Left cardiac atrium (tissue), 4 donors: Measurements from ENCODE around the gene NHLRC4. TPM values are rescaled to one million over a fixed set of nuclear protein-coding genes. Genes with fewer than 3 reads are reported as not detected.

Experiments used
- ATAC-seq, 2 donors: fragments of 200-7000 bp; cut with Tn5 transposase; one replicate each; pipeline ENCODE4 v1.9.1; 2020; ENCODE audit warnings: mild to moderate bottlenecking in 2 of 2, moderate library complexity in 2 of 2
- DNase-seq: peaks from one replicate; pipeline ENCODE4 v3.0.0-alpha.2; 2020
- intact Hi-C, 2 donors: fragments of 100-400 bp; cut with DNase I; formaldehyde crosslinking; loops; one replicate each; pipeline versions ENCODE4 v1.14.1 to v1.15.1; 2022 to 2023
- long read RNA-seq: library from polyadenylated mRNA; unstranded; transcript quantifications from one replicate; pipeline ENCODE4 v2.0.0, GENCODE V29; 2021
- total RNA-seq, 2 donors: library from RNA; stranded (reverse); fragmentation: NEBNext Ultra II Directional; extraction: Animal tissue kit (Norgen Biotek cat#: 25700); gene quantifications; one replicate each; pipeline ENCODE4 v1.2.1, GENCODE V29; 2021
- donor health status: DM: no; HTN: yes; CAD: no.
- donor health status: DM: no; HTN: yes; CAD: no; lungs with severe emphysema.
- donor health status: DM: yes; HTN: yes; CAD: no.
- donor health status: Dilated cardiomyopathy.

The NHLRC4 gene, protein sequence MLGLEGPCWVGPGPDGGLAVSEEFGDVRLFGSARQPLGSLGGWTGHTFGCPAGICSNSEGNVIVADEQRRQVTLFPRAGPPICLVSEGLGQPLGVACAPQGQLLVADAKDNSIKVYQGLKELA
- under 1 TPM; 0.10 to 0.97 TPM for total RNA-seq
- long read RNA-seq: 0 reads

DNA sequence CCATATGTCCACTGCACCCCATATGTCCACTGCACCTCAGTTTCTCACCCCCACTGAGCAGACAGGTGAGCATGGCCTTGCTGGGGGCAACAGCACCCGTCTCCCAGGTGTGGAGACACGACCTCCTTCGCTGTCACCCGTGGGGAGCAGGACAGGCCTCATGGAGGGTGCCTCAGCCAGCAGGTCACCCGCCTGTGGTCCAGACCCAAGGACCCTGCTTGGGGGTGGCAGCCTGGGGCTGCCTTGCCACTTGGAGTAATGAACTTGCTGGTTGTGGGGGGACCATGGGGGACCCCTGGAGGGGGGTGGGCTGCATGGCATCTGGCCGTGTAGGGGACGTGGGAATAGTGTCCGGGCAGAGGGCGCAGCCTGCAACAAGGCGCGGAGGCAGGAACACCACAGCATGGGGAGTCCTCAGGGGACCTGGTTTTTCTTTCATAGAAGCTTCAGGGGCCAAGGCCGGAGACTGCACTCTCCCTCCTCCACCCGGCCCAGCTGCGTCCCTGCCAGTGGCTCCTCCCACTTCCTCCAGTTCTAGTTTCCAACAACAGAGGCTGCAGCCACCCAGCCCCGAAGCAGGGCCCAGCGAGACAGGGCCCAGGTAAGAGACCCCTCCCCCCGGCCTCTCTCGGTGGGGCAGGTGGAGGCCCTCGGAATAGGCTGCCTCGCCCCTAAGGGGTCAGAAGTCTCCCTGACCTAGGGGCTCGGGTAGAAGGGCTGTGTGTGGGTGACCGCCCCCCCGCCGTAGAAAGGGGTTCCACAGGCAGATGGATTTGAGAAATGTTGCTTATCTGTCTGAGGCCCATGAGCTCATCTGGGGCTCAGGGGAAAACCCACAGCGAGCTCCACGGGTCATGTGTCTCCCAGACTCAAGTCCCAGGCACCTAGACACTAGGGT is at the start of gene NHLRC4:
Gene NHLRC4 (plus strand): TSS at position 531 of the 898 bp plus-strand sequence. CDS start 1,043 bp downstream, outside the sequence.
- DNase-seq: peak; percentile 82
- peak; percentile 49 to 54 for ATAC-seq
- intact Hi-C loops: no loop called here

DNA sequence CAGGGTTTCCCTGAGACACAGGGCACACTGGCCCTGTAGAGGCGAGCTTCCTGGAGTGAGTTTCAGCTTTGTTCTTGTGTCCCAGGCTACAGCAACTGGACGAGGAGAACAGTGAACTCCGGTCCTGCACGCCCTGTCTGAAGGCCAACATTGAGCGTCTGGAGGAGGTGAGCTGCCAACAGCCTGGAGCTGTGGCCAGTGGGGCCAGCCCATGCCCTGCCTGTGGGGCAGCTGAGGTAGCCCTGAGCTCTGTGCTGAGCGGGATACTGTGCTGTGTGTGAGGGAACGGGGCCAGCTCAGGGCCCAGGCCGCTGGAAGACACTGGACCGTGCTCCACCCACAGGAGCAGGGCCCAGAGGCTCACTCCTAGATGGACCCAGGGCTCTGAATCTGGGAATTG is 47.9 kb upstream of the NHLRC4 start:
- intact Hi-C loops: no loop called here
- ATAC-seq (no peak), DNase-seq (no peak)

DNA sequence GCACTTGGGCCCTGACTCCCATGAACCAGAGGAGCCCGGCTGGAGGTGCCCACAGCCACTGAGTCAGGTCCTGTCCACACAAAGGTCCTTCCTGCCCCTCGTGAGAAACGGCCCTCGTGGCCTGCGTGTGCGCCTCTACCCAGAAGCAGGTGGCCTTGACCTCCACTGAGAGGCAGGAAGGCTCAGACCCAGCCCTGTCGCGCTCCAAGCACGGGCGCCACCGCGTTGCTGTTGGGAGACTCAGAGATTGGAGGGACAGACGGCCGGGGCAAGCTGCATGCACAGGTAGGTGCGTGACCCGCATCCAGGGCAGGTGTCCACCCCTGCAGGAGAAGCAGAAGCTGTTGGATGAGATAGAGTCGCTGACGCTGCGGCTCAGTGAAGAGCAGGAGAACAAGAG is 47.4 kb upstream of the NHLRC4 start:
- intact Hi-C loops: no loop called here
- no peak for DNase-seq
- no peak for ATAC-seq

DNA sequence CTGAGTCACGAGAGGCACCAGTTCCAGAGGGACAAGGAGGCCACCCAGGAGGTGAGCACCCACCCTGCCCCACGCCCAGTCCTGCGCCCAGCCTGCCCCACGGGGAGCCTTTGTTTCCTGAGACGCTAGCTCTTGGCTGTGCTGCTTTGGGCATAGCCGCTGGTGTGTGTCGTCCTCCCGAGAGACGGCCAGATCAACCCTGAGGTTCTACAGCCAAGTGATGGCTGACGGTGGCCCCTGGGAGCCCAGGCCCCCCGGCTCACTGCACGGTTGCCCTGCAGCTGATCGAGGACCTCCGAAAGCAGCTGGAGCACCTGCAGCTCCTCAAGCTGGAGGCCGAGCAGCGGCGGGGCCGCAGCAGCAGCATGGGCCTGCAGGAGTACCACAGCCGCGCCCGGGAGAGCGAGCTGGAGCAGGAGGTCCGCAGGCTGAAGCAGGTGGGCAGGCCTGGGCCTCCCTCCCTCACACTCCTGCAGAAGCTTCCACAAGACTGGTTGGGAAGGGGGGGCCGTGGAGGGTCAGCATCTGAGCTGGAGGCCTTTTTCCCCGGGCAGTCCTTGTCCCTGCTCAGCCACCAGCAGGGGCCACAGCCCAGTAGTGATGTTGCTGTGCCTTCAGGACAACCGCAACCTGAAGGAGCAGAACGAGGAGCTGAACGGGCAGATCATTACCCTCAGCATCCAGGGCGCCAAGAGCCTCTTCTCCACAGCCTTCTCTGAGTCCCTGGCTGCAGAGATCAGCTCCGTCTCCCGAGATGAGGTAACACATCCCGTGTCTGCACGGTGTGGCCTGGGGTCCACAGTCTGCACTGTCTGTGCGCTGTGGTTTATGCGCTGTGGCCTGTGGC is 46.7 kb upstream of the NHLRC4 start:
- DNase-seq (no peak), ATAC-seq (no peak)
- intact Hi-C loops: no loop called here

DNA sequence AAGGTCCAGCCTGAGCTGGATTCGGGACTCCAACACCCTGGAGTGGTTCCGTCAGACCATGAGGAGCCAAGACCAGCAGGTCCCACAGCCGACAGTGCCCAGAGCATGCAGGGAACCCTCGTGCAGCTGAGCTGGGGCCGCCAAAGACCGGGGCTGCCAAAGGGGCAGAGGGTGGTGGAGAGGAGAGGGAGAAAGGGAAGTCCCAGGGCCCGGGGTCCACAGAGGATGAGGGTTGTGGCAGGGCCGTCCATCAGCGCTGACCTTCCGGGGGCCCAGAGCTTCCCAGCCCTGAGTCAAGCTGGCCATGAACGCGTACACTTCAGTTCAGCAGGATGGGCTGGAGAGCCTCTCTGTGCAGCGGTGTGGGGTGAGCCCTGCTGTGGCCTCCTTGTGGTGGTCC is 46.0 kb upstream of the NHLRC4 start:
- DNase-seq (no peak), ATAC-seq (no peak)
- intact Hi-C loops: no loop called here

DNA sequence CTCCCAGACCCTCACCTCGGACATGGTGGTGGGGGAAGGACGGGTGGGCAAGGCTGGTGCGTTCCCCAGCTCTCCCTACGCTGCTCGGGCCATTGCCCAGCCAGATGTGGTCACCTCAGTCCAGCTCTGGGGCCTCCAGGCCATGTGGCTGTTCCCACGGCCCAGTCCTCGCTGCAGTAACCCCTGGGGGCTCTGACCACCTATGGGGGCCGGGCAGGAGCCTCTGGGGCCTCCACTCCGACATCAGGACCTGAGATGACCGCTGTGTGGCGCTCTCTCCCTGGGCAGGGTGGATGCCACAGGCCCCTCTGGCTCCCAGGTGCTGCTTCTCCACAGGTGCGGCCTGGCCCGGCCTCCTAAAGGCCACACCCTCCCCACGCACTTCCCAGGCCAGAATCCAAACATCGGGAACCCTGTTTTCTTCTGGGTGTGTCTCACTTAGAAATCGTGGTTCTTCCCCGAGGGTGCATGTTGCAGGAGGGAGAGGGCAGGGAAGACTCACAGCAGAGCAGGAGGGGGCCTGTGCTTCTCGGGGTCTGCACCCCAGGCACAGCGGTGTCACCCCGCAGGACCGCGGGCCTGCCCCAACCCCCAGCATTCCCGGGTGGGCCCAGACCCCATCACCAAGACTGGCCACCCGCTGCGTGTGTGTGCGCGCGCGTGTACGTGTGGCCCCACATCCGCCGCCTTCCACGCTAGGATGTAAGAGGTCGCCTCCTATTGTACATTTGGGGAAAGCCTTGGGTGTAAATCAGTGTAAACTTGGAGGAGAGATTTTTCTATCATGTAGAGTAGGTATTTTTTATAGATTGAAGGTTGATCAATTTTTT is 45.2 kb upstream of the NHLRC4 start:
- ATAC-seq (no peak), DNase-seq (no peak)
- intact Hi-C loops: no loop called here

DNA sequence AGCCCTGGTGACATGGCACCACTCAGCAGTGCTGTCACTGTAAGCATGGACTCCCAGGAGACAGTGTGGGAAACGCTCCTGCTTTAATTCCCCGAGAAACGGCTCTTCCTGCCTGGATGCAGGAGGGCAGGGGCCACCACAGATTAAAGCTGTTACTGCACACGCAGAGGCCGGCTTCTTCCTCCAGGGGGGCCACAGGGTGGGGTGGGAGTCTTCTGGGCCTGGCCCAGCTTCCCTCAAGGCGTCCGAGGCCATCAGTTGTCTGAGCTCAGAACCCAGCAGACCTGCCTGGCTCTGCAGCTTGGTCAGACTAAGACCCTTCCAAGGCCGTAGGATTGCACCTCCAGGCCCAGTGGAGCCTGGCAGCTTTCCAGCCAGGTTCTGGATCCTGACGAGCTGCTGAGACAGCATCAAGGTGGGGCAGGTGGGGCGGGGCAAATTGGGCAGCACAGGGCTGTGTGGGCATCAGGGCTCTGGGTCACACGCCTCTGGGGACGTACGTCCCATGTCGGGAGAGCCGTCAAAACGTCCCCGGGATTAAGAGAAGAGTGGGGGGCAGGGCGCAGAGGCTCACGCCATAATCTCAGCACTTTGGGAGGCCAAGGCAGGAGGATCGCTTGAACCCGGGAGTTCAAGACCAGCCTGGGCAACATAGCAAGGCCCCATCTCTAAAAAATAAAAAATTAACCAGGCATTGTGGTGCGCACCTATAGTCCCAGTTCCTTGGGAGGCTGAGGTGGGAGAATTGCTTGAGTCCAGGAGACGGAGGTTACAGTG is 44.3 kb upstream of the NHLRC4 start:
- no peak for DNase-seq
- ATAC-seq: no peak
- intact Hi-C loops: no loop called here

DNA sequence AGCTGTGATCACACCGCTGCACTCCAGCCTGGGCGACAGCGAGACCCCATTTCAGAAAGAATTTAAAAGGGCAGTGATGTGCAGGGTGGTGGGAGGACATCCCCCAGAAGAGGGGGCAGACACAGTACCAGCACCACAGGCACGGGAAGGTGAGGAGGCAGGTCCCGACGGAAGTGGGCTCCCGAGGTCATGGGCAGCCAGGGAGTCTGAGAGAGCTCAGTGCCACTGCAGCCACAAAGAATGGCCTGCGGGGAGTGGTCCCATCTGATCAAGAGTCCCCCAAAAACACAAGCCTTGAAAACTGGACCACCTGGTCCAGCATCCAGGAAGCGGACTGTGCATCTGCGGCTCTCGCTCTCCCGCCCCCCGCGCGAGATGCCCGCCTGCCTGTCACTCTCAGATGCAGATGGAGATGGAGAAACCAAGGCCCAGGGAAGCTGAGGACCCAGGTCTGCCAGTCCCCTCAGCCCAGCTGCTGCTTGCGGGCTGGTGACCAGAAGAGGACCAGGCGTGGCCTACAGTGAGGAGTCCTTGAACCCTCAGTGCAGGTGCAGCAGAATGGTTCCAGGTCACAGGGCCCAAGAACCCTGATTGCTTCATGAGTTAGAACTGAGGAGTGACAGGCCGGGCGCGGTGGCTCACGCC is 43.6 kb upstream of the NHLRC4 start:
- ATAC-seq (no peak), DNase-seq (peak; percentile 16)
- intact Hi-C loops: no loop called here

DNA sequence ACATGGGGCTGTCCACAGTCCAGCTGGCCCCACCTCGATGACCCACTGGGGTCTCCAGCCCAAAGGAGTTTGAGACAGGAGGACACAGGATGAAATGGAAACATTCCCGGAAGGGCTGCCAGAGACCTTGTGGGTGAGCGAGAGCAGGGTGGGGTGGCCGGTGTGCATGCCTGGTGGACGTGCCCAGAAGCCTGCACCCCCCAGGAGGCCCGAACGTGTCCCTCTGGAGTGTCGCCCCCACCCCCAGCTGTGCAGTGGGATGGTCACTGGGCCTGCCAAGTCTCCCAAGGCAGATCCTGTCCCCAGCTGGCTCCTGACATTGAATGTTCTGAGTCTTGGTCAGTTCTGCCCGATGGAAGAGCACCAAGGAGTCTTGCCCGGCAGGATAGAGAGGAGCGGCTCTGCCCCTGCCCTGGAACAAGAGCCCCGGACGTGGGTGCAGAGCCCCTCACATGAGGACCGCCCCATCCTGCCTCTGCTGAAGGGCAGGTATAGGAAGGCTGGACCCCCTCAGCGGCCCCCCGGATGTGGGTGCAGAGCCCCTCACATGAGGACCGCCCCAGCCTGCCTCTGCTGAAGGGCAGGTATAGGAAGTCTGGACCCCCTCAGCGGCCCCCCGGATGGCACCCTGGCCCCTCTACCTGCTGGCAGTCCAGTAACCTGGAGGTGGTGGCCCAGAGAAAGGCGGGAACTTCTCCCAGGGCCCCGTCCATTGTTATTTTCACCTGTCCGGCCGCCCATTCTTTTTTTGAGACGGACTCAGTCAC is 42.3 kb upstream of the NHLRC4 start:
- no peak for ATAC-seq
- DNase-seq: peak; percentile 22
- intact Hi-C loops: loop anchor here in 1 of 2 donors (5.0 kb wide), 1 partner anchor 97 kb away; the partner anchor contains the start of gene RAB11FIP3

DNA sequence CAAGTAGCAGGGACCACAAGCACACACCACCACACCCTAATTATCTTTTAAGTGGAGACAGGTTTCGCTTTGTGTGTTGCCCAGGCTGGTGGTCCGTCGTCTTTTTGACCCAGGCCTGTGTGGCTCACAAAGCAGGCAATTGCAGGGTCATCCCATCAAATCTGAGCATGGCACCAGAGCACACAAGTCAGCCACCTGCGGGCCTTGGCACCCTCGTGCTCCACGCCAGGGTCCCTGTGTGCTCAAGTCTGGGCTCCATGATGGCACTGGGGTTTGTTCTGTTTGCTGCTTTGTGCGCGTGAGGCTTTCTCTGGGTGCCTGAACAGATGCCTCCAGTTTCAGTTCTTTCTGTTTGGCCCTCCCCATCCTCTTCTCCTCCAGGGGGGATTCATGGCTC is 41.7 kb upstream of the NHLRC4 start:
- ATAC-seq: no peak
- intact Hi-C loops: loop anchor here in 1 of 2 donors (5.0 kb wide), 1 partner anchor 98 kb away; the partner anchor contains the start of gene RAB11FIP3
- DNase-seq: no peak

DNA sequence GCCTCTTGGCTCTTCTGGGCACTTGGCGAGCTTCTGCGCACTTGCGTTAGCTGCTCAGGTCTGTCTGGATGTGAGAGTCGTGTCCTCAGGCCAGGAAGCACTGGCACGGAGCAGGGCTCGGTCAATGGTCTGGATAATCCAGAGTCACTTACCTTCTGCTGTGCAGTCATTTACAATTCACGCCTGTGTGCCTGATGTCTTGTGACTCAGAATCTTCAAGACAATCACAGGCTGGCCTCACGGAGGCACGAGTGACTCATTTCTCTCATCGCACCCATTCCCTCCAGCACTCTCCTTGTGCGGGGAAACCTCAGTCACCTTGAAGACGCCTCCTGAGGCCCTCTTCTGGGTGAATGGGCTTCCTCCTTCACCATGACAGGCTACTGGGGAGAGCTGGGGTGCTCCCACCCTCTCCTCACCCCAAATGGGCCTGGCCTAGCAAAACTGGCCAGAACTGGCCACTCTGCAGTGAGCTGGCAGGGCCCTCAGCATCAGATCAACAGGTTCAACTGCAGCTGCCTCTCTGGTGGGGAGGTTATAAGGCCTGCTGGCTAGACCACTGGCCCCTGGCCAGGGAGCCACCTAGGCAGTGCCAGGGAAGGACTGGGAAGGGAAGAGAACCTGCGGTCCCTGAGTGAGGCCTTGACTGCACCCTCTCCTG is 41.2 kb upstream of the NHLRC4 start:
- DNase-seq (no peak), ATAC-seq (no peak)
- intact Hi-C loops: loop anchor here in 1 of 2 donors (5.0 kb wide), 1 partner anchor 98 kb away; the partner anchor contains the start of gene RAB11FIP3

DNA sequence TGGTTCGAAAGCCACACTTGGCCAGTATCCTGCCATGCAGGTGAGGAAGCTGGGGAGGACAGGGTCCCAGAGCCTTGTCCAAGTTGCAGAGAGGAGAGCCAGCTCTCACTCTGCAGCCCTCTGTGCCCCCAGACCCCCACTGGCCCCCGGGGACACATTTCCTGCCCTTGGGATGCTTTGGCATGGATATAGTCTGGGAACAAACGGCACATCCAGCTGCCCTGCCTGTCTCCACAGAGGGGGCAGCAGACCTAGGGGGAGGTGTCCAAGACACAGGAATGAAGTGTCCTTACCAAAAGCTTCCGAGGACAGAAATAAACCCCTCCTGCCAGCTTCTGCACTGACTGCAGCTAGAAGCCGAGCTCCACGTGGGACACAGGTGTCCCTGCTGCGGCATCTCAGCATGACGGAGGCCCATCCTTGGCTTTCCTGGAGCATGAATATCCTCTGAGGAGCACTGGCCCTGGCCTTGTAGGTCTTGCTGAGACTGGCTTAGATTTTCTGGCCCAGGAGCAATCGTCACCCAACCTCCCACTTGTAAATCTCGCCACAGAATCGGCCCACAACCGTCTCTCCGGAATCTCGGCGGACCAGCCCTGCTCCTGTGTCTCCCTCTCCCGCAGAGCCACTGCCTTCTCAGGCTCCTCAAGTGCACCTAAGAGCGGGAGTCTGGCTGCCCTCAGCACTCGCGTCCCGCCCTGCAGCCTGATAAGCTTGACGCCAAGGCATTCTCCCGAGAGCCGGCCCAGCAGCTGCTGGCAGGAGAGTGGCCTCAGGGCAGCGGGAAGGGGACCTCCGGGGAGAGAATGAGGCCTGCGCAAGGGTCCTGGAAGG is 40.4 kb upstream of the NHLRC4 start:
- ATAC-seq: peak; percentile 35 to 38
- DNase-seq: peak; percentile 75
- intact Hi-C loops: loop anchor here in 1 of 2 donors (5.0 kb wide), 1 partner anchor 99 kb away; the partner anchor contains the start of gene RAB11FIP3

DNA sequence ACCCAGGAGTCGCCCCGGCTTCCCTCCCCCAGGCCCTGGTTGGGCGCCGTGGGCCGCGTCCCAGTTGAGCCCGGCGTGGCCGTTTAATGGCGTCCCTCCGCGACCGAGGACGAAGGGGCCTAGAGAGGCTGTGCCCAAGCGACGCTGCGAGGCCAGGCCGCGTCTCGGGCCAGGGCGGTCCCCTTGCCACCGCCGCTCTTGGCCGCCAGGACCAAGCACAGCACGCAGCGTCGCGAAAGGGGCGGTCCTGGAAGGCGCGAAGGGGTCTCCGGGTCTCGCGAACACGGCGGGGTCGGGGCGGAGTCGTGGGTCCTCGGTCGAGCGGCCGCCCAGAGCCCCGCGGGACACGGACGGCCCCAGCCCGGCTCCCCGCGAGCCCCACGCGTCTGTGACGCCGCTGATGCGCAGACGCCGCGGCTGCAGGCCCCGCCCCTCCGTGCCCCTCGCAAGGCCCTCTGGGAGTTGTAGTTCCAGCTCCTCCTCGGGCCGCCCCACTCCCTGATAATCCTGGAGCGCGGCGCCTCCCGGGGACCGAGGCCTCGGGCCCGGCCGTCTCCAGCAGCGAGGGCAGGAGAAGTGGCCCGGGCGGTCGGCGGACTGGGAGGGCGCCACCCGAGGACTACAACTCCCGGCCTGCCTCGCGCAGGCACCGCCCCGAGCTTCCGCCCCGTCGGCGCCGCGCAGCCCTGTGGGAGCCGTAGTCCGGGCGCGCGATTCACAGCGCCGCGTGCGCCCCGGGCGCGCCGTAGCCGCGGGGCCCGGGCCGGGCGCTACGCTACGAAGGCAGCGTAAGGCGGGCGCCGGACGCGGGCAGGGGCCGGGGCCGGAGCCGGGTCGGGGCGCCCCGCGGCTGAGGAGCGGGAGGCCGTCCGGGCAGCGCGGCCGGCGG is 39.5 kb upstream of the NHLRC4 start, which contains the start of gene CAPN15:
Gene CAPN15 (plus strand): TSS at position 698 of the 889 bp plus-strand sequence. CDS start 19,127 bp downstream, outside the sequence.
- DNase-seq (peak; percentile 91), ATAC-seq (peak; percentile 89 to 90)
- intact Hi-C loops: loop anchor here in 1 of 2 donors (5.0 kb wide), 1 partner anchor 100 kb away; the partner anchor contains the start of gene RAB11FIP3
